Measurements from ENCODE around the gene ATF7.

ATF7 gene

DNA sequence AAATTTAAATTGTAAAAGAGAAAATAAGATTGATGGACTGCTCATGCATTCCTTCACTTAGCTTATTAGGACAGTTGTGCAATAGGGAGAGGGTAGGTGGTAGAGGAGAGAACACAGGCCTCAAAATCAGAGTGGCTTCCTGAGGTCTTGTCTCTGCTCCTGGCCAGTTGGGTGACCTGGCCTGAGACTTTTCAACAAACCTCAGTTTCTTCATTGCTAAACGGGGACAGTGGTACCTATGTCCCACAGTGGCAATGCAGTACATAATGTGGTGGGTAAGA, 129.5 kb downstream of the ATF7 start:
- peaks cover 24% of the 10 kb centered on the region for H3K4me1 ChIP-seq (ENCODE audit: insufficient read depth, low read length)
- no peak overlapping the region for H3K9ac ChIP-seq (ENCODE audit: low read depth, low read length)
- H3K9me3 ChIP-seq (ENCODE audit: control insufficient read depth, insufficient read depth, low read length): no peaks in the 10 kb centered on the region
- no peaks in the 10 kb centered on the region for H3K36me3 ChIP-seq (ENCODE audit: insufficient read depth, low read length)

GRCh38 chr12:53495903-53496751, 130.1 kb downstream of the ATF7 start:
- no peak overlapping the region for H3K9ac ChIP-seq (ENCODE audit: low read depth, low read length)
- no peaks in the 10 kb centered on the region for H3K36me3 ChIP-seq (ENCODE audit: insufficient read depth, low read length)
- no peaks in the 10 kb centered on the region for H3K9me3 ChIP-seq (ENCODE audit: control insufficient read depth, insufficient read depth, low read length)
- peaks cover 22% of the 10 kb centered on the region for H3K4me1 ChIP-seq (ENCODE audit: insufficient read depth, low read length)

DNA sequence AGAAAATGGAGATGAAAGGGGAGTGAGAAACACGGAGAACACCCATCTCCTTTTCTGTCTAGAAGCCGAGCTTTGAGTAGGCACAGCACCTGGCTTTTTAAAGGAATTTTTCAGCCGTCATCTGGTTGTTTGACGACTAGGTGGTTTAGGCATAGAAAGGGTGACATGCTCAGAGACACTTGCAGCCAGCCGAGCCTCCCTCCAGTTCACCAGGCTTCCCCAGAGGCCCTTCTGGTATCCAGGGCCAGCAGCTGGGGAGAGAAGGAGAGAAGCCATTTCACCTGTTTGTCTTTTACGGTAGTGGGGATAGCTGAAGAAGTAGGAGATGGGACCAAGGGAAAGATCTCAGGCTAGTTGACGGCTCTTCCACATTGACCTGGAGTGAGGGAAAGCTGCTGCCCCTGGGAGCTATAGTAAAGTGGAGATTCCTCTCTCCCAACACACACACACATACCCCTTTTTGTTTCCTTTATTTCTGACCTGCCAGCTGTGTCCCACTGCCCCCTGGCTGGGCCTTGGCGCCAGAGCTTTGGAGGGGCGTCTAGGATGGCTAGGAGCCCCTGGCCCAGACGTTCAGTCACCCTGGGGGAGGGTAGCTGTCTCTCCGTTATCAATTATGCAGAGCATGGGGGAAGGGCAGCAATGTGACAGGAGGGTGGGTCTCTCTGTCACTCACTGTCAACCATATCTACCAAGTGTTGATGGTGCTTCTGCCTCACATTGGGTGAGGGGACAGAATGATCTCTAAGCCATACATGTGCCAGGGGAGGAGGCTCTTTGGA, 132.4 kb downstream of the ATF7 start:
- Histone ChIP-seq H3K9ac (ENCODE audit: low read depth, low read length) (peak overlapping the region; percentile 64), H3K9me3 (ENCODE audit: control insufficient read depth, insufficient read depth, low read length) (no peaks in the 10 kb centered on the region), H3K36me3 (ENCODE audit: insufficient read depth, low read length) (no peaks in the 10 kb centered on the region), H3K4me1 (ENCODE audit: insufficient read depth, low read length) (peaks cover 22% of the 10 kb centered on the region)

DNA sequence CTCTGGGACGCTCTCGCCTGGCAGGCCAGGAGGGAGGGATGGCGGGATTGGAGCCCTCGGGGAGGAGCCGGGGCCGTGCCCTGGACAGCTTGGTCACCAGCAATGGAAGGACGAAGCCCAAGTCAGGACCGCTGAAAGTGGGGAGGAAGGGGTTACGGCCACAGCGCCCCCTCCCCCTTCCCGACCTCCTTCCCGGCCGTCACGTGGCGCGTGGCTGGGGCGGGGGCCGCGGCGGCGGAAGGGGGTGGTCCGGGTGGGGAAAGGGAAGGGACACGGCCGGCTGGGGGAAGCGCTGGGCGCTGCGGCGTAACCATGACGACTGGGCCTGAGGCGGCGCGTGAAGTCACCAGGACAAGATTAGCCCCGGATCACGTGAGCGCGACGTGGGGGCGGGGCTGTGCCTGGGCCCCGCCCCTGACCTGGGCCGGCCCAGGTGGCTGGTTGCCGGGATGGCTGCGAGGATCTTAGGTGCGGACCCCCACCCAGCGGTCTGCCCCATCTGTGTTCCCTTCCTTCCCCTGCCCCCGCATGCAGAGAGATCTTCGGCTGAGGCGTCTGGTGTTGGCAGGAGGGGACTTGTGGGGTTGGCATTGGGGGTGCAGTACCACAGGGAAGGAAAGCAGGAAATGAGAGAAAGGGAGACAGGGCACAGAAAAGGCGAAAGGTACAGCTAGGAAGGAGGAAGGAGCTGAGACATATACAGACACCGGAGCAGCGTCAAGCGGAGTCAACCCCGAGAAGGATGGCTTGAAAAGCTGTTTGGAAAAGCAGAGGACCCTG, 133.2 kb downstream of the ATF7 start:
- Histone ChIP-seq H3K9me3 (ENCODE audit: control insufficient read depth, insufficient read depth, low read length) (no peaks in the 10 kb centered on the region), H3K9ac (ENCODE audit: low read depth, low read length) (peak overlapping the region; percentile 64), H3K4me1 (ENCODE audit: insufficient read depth, low read length) (peaks cover 17% of the 10 kb centered on the region), H3K36me3 (ENCODE audit: insufficient read depth, low read length) (no peaks in the 10 kb centered on the region)

- Histone ChIP-seq H3K4me1 (ENCODE audit: insufficient read depth, low read length) (peaks cover 17% of the 10 kb centered on the region), H3K9me3 (ENCODE audit: control insufficient read depth, insufficient read depth, low read length) (no peaks in the 10 kb centered on the region), H3K36me3 (ENCODE audit: insufficient read depth, low read length) (no peaks in the 10 kb centered on the region), H3K9ac (ENCODE audit: low read depth, low read length) (peak overlapping the region; percentile 64)
Measured at GRCh38 chr12:53492188-53492587, 134.0 kb downstream of the ATF7 start.

DNA sequence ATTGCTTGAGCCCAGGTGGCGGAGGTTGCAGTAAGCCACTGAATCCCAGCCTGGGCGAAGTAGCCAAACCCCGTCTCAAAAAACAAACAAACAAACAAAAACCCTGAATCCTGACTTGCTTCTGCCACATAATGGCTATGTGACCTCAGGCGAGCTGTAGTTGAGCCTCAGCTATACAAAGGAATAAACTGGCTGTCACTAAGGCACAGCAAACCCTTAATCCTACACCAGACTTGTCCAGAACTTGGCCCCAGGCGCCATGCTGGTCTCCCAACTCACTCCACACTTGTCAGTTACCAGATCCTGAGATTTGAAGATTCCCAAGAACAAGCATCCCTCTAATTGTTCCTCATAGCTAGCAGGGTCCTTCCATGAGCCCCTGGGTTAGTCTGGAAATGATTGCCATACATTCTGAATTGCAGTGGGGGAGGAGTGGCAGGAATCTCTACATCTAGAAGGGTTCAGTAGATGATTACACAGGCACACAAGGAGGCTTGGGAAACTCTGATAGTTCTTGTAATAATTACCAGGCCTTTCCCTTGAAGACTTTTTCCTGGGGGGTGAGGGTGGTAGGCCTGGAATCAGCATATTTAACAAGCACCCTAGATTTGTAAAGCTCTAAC, 136.8 kb downstream of the ATF7 start:
- Histone ChIP-seq H3K36me3 (ENCODE audit: insufficient read depth, low read length) (peaks cover 3% of the 10 kb centered on the region; the same call in 1 of the 2 replicates), H3K4me1 (ENCODE audit: insufficient read depth, low read length) (peaks cover 4% of the 10 kb centered on the region), H3K9me3 (ENCODE audit: control insufficient read depth, insufficient read depth, low read length) (no peaks in the 10 kb centered on the region), H3K9ac (ENCODE audit: low read depth, low read length) (no peak overlapping the region)

DNA sequence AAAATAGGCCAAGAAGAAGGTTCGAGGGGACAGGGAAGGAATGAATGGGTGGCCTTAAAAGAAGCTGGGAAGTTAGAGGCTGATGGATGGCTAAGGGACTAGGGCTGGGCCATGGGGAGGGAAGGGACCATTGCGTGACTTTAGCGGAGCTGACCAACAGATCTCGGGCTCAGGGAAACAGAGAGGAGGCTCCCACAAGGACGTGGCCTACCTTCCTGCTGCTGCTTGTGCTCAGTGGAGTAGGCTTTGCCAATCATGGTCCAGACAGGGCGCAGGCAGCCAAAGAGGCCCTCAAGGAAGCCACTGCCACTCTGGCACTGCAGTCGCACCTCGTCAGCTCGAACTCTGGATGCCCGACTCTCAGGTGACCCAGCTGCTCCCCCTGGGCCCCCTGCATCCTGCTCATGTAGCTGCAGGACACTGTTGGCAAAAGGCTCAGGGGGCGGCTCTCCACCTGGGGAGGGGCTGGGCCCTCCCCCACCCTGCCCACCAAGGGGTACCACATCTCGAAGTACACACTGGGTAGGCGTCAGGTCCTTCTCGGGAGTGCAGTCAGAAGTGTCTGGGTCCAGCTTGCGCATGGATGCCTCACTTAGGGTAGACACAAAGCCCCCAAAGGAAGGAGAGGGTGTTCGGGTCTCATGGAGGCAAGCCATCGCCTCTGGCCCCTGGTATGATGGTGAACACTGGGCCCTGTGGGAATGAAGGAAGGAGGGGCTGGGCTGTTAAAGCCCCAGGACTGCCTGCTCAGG, 139.3 kb downstream of the ATF7 start:
- H3K36me3 ChIP-seq (ENCODE audit: insufficient read depth, low read length): peaks cover 12% of the 10 kb centered on the region; the same call in 1 of the 2 replicates
- H3K9me3 ChIP-seq (ENCODE audit: control insufficient read depth, insufficient read depth, low read length): no peaks in the 10 kb centered on the region
- H3K4me1 ChIP-seq (ENCODE audit: insufficient read depth, low read length): no peaks in the 10 kb centered on the region
- no peak overlapping the region for H3K9ac ChIP-seq (ENCODE audit: low read depth, low read length)

DNA sequence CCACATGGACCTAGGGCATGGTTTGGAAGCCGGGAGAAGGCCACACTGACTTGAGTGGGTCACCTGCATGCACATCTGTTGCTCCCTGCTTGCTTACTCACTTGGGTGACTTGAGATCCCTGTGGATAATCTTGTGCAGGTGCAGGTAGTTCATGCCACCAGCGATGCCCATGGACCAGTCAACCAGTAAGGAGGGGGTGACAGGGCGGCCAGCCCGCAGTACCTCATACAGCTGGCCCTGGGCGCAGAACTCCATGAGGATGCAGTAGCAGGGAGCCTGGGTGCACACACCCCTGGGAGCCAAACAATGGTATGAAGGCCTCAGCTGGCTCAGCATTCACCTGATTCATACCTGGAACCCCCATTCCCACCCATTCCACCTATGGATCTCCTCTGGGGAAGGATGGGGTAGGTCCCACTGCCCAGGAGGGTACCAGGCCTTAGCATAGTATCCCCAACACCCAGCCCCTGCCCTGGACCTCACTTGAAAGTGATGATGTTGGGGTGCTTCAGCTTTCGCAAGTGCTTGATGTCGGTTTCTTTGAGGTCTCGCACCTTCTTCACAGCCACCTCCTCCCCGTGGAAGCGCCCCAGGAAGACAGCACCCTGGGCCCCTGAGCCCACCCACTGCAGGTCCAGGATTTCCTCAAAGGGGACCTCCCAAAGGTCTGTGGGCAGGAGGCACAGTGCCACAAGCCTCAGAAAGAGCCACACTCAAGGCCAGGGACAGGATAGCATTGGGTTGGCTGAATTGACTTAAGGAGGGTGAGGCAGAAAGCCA, 140.0 kb downstream of the ATF7 start:
- no peaks in the 10 kb centered on the region for H3K9me3 ChIP-seq (ENCODE audit: control insufficient read depth, insufficient read depth, low read length)
- H3K4me1 ChIP-seq (ENCODE audit: insufficient read depth, low read length): no peaks in the 10 kb centered on the region
- peaks cover 12% of the 10 kb centered on the region; the same call in 1 of the 2 replicates for H3K36me3 ChIP-seq (ENCODE audit: insufficient read depth, low read length)
- no peak overlapping the region for H3K9ac ChIP-seq (ENCODE audit: low read depth, low read length)

- no peak overlapping the region for H3K9ac ChIP-seq (ENCODE audit: low read depth, low read length)
Measured at GRCh38 chr12:53484686-53485575, 141.3 kb downstream of the ATF7 start.

GRCh38 chr12:53483979-53484377, 142.2 kb downstream of the ATF7 start:
- no peaks in the 10 kb centered on the region for H3K9me3 ChIP-seq (ENCODE audit: control insufficient read depth, insufficient read depth, low read length)
- peaks cover 25% of the 10 kb centered on the region for H3K36me3 ChIP-seq (ENCODE audit: insufficient read depth, low read length)
- H3K4me1 ChIP-seq (ENCODE audit: insufficient read depth, low read length): peaks cover under 1% of the 10 kb centered on the region; the same call in 1 of the 2 replicates
- no peak overlapping the region for H3K9ac ChIP-seq (ENCODE audit: low read depth, low read length)

More at GRCh38 chr12:53484686-53485575, 141.3 kb downstream of the ATF7 start:
- peaks cover 18% of the 10 kb centered on the region for H3K36me3 ChIP-seq (ENCODE audit: insufficient read depth, low read length)
- H3K9me3 ChIP-seq (ENCODE audit: control insufficient read depth, insufficient read depth, low read length): no peaks in the 10 kb centered on the region
- no peaks in the 10 kb centered on the region; the same call in 1 of the 2 replicates for H3K4me1 ChIP-seq (ENCODE audit: insufficient read depth, low read length)

DNA sequence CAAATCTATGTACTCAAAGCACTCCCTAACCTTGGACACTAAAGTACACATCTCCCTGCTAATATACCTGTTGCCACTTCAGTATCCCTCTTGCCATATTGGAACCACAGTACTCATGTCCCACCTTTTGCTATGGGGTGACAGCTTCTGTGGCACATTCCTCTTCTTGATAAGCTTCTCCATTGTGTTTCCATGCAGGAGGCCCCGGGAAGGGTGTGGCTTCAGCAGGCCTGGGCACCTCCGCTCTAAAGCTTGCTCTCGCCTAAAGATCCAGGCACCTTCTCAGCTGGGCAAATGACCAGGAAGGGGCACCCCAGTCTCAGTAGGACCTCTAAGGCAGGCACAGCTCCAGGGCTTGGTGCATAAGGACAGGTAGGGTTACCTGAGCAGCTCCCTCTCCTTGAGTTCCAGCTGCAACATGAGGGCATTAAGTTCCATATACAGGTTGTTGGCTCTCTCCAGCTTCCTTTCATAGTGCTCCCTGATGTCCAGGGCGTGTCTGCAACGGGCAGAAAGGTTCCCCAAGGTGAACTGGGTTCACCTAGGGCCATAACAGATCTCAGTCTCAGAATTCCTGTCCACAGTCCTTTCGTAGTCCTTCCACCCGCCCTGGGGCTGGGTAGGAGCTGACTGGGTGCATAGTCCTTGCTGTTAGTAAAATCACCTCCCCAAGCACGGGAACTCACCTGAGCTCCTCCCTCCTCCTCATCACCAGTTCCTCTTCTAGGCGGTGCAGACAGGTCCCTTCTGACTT, 142.8 kb downstream of the ATF7 start:
- Histone ChIP-seq H3K9ac (ENCODE audit: low read depth, low read length) (no peak overlapping the region), H3K9me3 (ENCODE audit: control insufficient read depth, insufficient read depth, low read length) (no peaks in the 10 kb centered on the region), H3K4me1 (ENCODE audit: insufficient read depth, low read length) (peaks cover 3% of the 10 kb centered on the region; the same call in 1 of the 2 replicates), H3K36me3 (ENCODE audit: insufficient read depth, low read length) (peaks cover 29% of the 10 kb centered on the region)

Data from ES-I3 (cell line).